Loucy (cell line): ENCODE measurements around the gene STIMATE.

Source experiments
- H2AFZ ChIP-seq: fragments of 200-600 bp; sonication (generic); 2 replicates; pipeline ENCODE4 v1.6.0; 2016; ENCODE audit warnings: antibody characterized with exemption, mild to moderate bottlenecking, low read length, moderate library complexity
- H3F3A ChIP-seq: fragments of 200-600 bp; 2 replicates; pipeline ENCODE4 v1.6.0; 2016; ENCODE audit warnings: antibody characterized with exemption, low read depth, mild to moderate bottlenecking
- H3K27me3 ChIP-seq: fragments of 200-600 bp; sonication (generic); 2 replicates; pipeline ENCODE4 v1.6.1; 2014; ENCODE audit warnings: low read length, mild to moderate bottlenecking; ENCODE audit not compliant: insufficient read depth, poor library complexity, severe bottlenecking
- H3K36me3 ChIP-seq: fragments of 200-600 bp; sonication (generic); 2 replicates; pipeline ENCODE4 v1.6.1; 2016; ENCODE audit warnings: low read length; ENCODE audit not compliant: insufficient read depth
- H3K4me1 ChIP-seq: fragments of 200-600 bp; sonication (generic); 2 replicates; pipeline ENCODE4 v1.5.1; 2014; ENCODE audit warnings: low read length, mild to moderate bottlenecking; ENCODE audit not compliant: insufficient read depth, poor library complexity, severe bottlenecking
- H3K4me2 ChIP-seq: fragments of 200-600 bp; sonication (generic); 2 replicates; pipeline ENCODE4 v1.6.0; 2014; ENCODE audit warnings: antibody characterized with exemption, low read length, low read depth, mild to moderate bottlenecking; ENCODE audit not compliant: poor library complexity, severe bottlenecking
- H3K4me3 ChIP-seq: fragments of 200-600 bp; sonication (generic); 2 replicates; pipeline ENCODE4 v1.5.1; 2014; ENCODE audit warnings: low read length, mild to moderate bottlenecking, mixed read lengths; ENCODE audit not compliant: poor library complexity, severe bottlenecking
- H3K79me2 ChIP-seq: fragments of 200-600 bp; sonication (generic); 2 replicates; pipeline ENCODE4 v1.6.1; 2014; ENCODE audit warnings: low read length; ENCODE audit not compliant: insufficient read depth
- H3K9ac ChIP-seq: fragments of 200-600 bp; sonication (generic); 2 replicates; pipeline ENCODE4 v1.6.0; 2014; ENCODE audit warnings: mild to moderate bottlenecking, low read depth, low read length, moderate library complexity; ENCODE audit not compliant: poor library complexity, severe bottlenecking
- H3K9me2 ChIP-seq: fragments of 200-600 bp; sonication (generic); replicated peaks from 2 replicates; pipeline ENCODE4 v1.6.1; 2016; ENCODE audit warnings: low read depth, low read length, mixed read lengths
- H3K9me3 ChIP-seq: fragments of 200-600 bp; sonication (generic); 2 replicates; pipeline ENCODE4 v1.6.1; 2014; ENCODE audit warnings: mild to moderate bottlenecking, antibody characterized with exemption, low read length, low read depth; ENCODE audit not compliant: insufficient read depth
- H4K20me1 ChIP-seq: fragments of 200-600 bp; sonication (generic); 2 replicates; pipeline ENCODE4 v1.6.0; 2014; ENCODE audit warnings: antibody characterized with exemption, low read length, mild to moderate bottlenecking; ENCODE audit not compliant: insufficient read depth, poor library complexity, severe bottlenecking
- CTCF ChIP-seq: fragments of 200-600 bp; sonication (generic); conservative IDR thresholded peaks from 2 replicates; pipeline ENCODE4 v1.5.1; 2014; ENCODE audit warnings: mild to moderate bottlenecking, antibody characterized with exemption, low read length
- EZH2phosphoT487 ChIP-seq: fragments of 200-600 bp; IDR thresholded peaks from 2 replicates; pipeline ENCODE4 v1.6.1; 2018; ENCODE audit warnings: antibody characterized with exemption, mild to moderate bottlenecking, moderate library complexity, borderline replicate concordance

Gene STIMATE

GRCh38 chr3:52800079-52800478 lies 97.3 kb downstream of the STIMATE start:
- H4K20me1 ChIP-seq = no peaks in the 10 kb centered on the region
- H3K4me1 ChIP-seq = no peaks in the 10 kb centered on the region
- H3K9ac ChIP-seq = no peak overlapping the region
- H3K4me2 ChIP-seq = no peak overlapping the region
- H2AFZ ChIP-seq = no peak overlapping the region
- H3K9me2 ChIP-seq = no peaks in the 10 kb centered on the region
- no peaks in the 10 kb centered on the region for H3K9me3 ChIP-seq
- no peaks in the 10 kb centered on the region for H3K27me3 ChIP-seq
- H3F3A ChIP-seq = no peaks in the 10 kb centered on the region
- no peaks in the 10 kb centered on the region for H3K36me3 ChIP-seq
- H3K4me3 ChIP-seq = no peak overlapping the region
- TF ChIP-seq EZH2phosphoT487 (no peak), CTCF (no peak)
- no peaks in the 10 kb centered on the region for H3K79me2 ChIP-seq

- Histone ChIP-seq H3K4me3 (no peak overlapping the region), H3K9me3 (no peaks in the 10 kb centered on the region), H3F3A (no peaks in the 10 kb centered on the region), H3K9me2 (no peaks in the 10 kb centered on the region), H4K20me1 (no peaks in the 10 kb centered on the region), H3K9ac (no peak overlapping the region), H3K79me2 (no peaks in the 10 kb centered on the region), H3K36me3 (no peaks in the 10 kb centered on the region), H3K27me3 (no peaks in the 10 kb centered on the region), H2AFZ (no peak overlapping the region), H3K4me1 (no peaks in the 10 kb centered on the region), H3K4me2 (no peak overlapping the region)
- TF ChIP-seq EZH2phosphoT487 = no peak
- peak; percentile 83 for TF ChIP-seq CTCF
Observed at GRCh38 chr3:52798978-52799476, 98.3 kb downstream of the STIMATE start.

GRCh38 chr3:52798376-52798977 lies 98.9 kb downstream of the STIMATE start:
- TF ChIP-seq EZH2phosphoT487 = no peak
- TF ChIP-seq CTCF = no peak
- H3F3A ChIP-seq = no peaks in the 10 kb centered on the region
- H3K9me3 ChIP-seq = no peaks in the 10 kb centered on the region
- H4K20me1 ChIP-seq = no peaks in the 10 kb centered on the region
- H3K9me2 ChIP-seq = no peaks in the 10 kb centered on the region
- H2AFZ ChIP-seq = no peak overlapping the region
- no peaks in the 10 kb centered on the region for H3K36me3 ChIP-seq
- H3K4me3 ChIP-seq = no peak overlapping the region
- H3K79me2 ChIP-seq = no peaks in the 10 kb centered on the region
- H3K4me1 ChIP-seq = no peaks in the 10 kb centered on the region
- H3K9ac ChIP-seq = no peak overlapping the region
- H3K4me2 ChIP-seq = no peak overlapping the region
- H3K27me3 ChIP-seq = no peaks in the 10 kb centered on the region
